ENCODE data around the gene MAP4K1.
"Not testable (repeated sequence)": the region's sequence is repeated elsewhere in the genome, so short reads cannot be mapped to it uniquely, and the experiment has no call there.

The MAP4K1 gene

DNA sequence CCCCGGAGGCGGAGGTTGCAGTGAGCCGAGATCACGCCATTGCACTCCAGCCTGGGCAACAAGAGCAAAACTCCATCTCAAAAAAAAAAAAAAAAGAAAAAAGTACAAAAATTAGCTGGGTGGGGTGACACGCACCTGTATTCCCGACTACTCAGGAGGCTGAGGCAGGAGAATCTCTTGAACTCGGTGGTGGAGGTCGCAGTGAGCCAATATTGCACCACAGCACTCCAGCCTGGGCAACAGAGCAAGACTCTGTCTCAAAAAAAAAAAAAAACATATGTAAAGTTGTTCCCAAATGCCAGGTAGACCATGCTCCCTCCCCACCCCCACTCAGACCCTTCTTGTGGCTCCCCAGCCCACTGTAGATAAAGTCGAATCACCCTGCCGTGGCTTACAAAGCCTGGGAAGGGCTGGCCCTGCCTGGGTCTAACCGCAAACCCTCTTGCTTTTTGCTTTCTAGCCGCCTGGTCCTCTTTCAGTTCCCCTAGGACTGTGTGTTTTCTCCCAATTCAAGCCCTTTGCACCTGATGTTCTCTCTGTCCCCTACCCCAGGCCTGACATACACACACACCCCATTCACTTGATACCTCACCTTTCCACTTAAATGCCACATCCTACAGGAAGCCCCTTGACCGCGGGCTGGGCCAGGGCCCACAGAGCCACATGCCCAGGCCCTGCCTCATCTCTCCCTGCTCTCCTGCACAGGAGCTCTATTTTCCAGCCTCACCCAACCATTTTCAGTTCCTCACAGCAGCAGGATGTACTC is 34.4 kb downstream of the MAP4K1 start:
- H3K9me3 ChIP-seq (ENCODE audit: insufficient read depth, low read depth, low read length): no peaks in the 10 kb centered on the region
- no peaks in the 10 kb centered on the region for H3K4me1 ChIP-seq (ENCODE audit: insufficient read depth, low read length)
- H3K27me3 ChIP-seq (ENCODE audit: insufficient read depth, low read length): no peaks in the 10 kb centered on the region
- no peak overlapping the region for H3K27ac ChIP-seq (ENCODE audit: low read length)
- H3K9ac ChIP-seq (ENCODE audit: low read depth, low read length): no peak overlapping the region
- peaks cover 18% of the 10 kb centered on the region; the same call in 1 of the 2 replicates for H3K36me3 ChIP-seq (ENCODE audit: insufficient read depth, low read depth, low read length)
- no peak overlapping the region for H3K4me3 ChIP-seq (ENCODE audit: low read length)

DNA sequence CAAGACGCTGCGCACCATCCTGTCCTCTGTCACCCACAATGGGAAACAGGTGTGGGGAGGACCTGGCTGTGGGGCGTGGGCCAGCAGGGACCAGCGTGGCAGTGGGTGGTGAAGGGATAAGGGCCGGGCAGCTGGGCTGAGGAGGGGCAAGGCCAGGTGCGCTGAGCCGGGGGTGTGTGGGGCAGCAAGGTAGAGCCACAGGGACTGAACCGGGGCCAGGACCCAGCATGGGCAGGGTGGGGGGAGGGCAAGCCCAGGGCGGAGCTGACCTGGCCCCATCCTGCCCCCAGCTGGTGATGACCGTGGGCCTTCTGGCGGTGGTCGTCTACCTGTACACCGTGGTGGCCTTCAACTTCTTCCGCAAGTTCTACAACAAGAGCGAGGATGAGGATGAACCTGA is 37.7 kb downstream of the MAP4K1 start:
- Histone ChIP-seq H3K4me1 (ENCODE audit: insufficient read depth, low read length) (no peaks in the 10 kb centered on the region), H3K36me3 (ENCODE audit: insufficient read depth, low read depth, low read length) (peaks cover 7% of the 10 kb centered on the region; the same call in 1 of the 2 replicates), H3K27ac (ENCODE audit: low read length) (no peak overlapping the region), H3K27me3 (ENCODE audit: insufficient read depth, low read length) (no peaks in the 10 kb centered on the region), H3K4me3 (ENCODE audit: low read length) (no peak overlapping the region), H3K9me3 (ENCODE audit: insufficient read depth, low read depth, low read length) (no peaks in the 10 kb centered on the region), H3K9ac (ENCODE audit: low read depth, low read length) (no peak overlapping the region)

DNA sequence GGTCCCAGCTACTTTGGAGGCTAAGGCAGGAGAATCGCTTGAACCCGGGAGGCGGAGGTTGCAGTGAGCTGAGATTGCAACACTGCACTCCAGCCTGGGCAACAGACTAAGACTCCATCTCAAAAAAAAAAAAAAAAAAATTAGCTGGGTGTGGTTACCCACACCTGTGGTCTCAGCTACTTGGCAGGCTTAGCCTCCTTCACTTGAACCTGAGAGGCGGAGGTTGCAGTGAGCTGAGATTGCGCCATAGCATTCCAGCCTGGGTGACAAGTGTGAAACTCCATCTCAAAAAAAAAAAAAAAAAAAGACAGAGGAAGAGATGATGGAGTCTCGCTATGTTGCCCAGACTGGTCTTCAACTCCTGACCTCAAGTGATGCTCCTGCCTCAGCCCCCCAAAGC is 38.4 kb downstream of the MAP4K1 start:
- H3K4me1 ChIP-seq (ENCODE audit: insufficient read depth, low read length); H3K9ac ChIP-seq (ENCODE audit: low read depth, low read length); H3K27ac ChIP-seq (ENCODE audit: low read length); H3K36me3 ChIP-seq (ENCODE audit: insufficient read depth, low read depth, low read length); H3K4me3 ChIP-seq (ENCODE audit: low read length); H3K9me3 ChIP-seq (ENCODE audit: insufficient read depth, low read depth, low read length); H3K27me3 ChIP-seq (ENCODE audit: insufficient read depth, low read length): not testable (repeated sequence)

DNA sequence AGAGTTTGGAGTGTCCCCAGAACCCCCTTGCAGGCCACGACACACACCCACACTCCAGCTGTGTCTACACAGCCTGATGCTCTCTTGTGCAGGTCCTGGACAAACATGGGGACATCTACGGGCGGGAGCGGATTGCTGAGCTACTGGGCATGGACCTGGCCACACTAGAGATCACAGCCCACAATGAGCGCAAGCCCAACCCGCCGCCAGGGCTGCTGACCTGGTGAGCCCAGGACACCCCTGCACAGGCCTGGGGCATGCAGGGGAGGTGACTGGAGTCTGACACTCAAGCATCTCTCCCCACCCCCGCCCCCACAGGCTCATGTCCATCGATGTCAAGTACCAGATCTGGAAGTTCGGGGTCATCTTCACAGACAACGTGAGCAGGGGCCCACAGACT is 39.9 kb downstream of the MAP4K1 start:
- no peaks in the 10 kb centered on the region for H3K27me3 ChIP-seq (ENCODE audit: insufficient read depth, low read length)
- no peaks in the 10 kb centered on the region for H3K9me3 ChIP-seq (ENCODE audit: insufficient read depth, low read depth, low read length)

DNA sequence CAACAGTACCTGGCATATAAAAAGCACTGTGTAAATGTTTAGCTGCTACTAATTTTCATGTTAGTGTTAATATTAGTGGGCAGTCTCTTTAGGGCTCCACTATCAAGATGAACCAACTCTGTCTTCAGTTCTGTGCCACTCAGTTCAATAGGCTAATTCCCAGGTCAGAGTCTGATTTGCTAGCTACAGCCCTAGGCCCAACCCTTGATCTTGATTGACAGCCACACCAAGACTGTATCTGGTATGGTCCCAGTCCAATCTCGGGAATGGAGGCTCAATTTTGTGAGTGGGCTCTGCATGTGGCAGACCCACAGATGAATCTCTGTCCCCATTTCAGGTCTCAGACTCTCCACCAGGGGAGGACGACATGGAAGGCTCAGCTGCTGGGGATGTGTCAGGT is 46.1 kb downstream of the MAP4K1 start:
- no peaks in the 10 kb centered on the region for H3K27me3 ChIP-seq (ENCODE audit: insufficient read depth, low read length)
- H3K4me1 ChIP-seq (ENCODE audit: insufficient read depth, low read length): no peaks in the 10 kb centered on the region
- no peaks in the 10 kb centered on the region for H3K9me3 ChIP-seq (ENCODE audit: insufficient read depth, low read depth, low read length)
- peaks cover 7% of the 10 kb centered on the region; the same call in 1 of the 2 replicates for H3K36me3 ChIP-seq (ENCODE audit: insufficient read depth, low read depth, low read length)
- H3K4me3 ChIP-seq (ENCODE audit: low read length): no peak overlapping the region
- H3K9ac ChIP-seq (ENCODE audit: low read depth, low read length): no peak overlapping the region
- no peak overlapping the region for H3K27ac ChIP-seq (ENCODE audit: low read length)

More for the DNA sequence above, 39.9 kb downstream of the MAP4K1 start:
- H3K27ac ChIP-seq (ENCODE audit: low read length): no peak overlapping the region
- H3K36me3 ChIP-seq (ENCODE audit: insufficient read depth, low read depth, low read length): peaks cover 7% of the 10 kb centered on the region; the same call in 1 of the 2 replicates
- H3K4me3 ChIP-seq (ENCODE audit: low read length): no peak overlapping the region
- no peak overlapping the region for H3K9ac ChIP-seq (ENCODE audit: low read depth, low read length)
- H3K4me1 ChIP-seq (ENCODE audit: insufficient read depth, low read length): no peaks in the 10 kb centered on the region

DNA sequence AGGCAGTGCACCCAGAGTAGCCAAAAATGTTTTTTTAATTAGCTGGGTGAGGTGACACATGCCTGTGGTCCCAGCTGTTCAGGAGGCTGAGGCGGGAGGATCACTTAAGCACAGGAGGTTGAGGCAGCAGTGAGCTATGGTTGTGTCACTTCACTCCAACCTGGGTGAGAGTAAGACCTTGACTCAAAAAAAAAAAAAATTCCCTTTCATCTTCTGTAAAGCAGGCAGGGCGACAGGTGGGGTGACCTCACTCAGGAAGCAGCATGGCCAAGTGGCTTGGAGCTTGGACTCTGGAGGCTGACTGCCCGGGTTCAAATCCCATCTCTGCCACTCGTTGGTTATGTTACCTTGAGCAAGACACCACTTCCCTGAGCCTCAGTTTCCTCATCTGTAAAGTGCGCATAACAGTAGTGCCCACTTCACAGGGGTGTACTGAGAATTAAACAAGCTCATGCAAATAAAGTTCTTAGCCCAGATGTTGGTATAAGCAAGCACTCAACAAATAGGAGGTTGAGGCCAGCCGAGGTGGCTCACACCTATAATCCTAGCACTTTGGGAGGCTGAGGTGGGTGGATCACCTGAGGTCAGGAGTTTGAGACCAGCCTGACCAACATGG is 48.3 kb downstream of the MAP4K1 start:
- no peak overlapping the region for H3K27ac ChIP-seq (ENCODE audit: low read length)
- peaks cover 4% of the 10 kb centered on the region for H3K27me3 ChIP-seq (ENCODE audit: insufficient read depth, low read length)
- H3K36me3 ChIP-seq (ENCODE audit: insufficient read depth, low read depth, low read length): no peaks in the 10 kb centered on the region; the same call in 1 of the 2 replicates
- H3K4me3 ChIP-seq (ENCODE audit: low read length): no peak overlapping the region
- H3K4me1 ChIP-seq (ENCODE audit: insufficient read depth, low read length): no peaks in the 10 kb centered on the region
- H3K9ac ChIP-seq (ENCODE audit: low read depth, low read length): no peak overlapping the region
- no peaks in the 10 kb centered on the region for H3K9me3 ChIP-seq (ENCODE audit: insufficient read depth, low read depth, low read length)

DNA sequence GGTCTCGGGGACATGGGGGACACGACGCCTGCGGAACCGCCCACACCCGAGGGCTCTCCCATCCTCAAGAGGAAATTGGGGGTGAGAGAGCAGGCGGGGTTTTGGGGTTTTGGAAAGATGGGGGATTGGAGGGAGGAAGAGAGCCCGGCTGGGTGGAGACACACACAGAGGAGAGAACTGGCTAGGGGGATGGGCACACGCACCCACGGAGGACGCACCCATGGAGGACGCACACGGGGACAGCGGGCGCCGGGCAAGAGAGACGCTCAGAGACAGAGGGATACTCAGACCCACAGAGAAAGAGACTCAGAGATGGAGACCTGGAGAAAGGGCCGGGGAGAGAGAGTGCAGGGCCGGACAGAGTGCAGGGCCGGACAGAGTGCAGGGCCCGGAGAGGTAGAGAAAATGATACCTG is 52.1 kb downstream of the MAP4K1 start:
- H3K36me3 ChIP-seq (ENCODE audit: insufficient read depth, low read depth, low read length): peaks cover 17% of the 10 kb centered on the region; the same call in 1 of the 2 replicates
- no peak overlapping the region for H3K9ac ChIP-seq (ENCODE audit: low read depth, low read length)
- H3K4me1 ChIP-seq (ENCODE audit: insufficient read depth, low read length): no peaks in the 10 kb centered on the region
- H3K4me3 ChIP-seq (ENCODE audit: low read length): no peak overlapping the region
- no peak overlapping the region for H3K27ac ChIP-seq (ENCODE audit: low read length)
- no peaks in the 10 kb centered on the region for H3K9me3 ChIP-seq (ENCODE audit: insufficient read depth, low read depth, low read length)
- peaks cover 5% of the 10 kb centered on the region for H3K27me3 ChIP-seq (ENCODE audit: insufficient read depth, low read length)

DNA sequence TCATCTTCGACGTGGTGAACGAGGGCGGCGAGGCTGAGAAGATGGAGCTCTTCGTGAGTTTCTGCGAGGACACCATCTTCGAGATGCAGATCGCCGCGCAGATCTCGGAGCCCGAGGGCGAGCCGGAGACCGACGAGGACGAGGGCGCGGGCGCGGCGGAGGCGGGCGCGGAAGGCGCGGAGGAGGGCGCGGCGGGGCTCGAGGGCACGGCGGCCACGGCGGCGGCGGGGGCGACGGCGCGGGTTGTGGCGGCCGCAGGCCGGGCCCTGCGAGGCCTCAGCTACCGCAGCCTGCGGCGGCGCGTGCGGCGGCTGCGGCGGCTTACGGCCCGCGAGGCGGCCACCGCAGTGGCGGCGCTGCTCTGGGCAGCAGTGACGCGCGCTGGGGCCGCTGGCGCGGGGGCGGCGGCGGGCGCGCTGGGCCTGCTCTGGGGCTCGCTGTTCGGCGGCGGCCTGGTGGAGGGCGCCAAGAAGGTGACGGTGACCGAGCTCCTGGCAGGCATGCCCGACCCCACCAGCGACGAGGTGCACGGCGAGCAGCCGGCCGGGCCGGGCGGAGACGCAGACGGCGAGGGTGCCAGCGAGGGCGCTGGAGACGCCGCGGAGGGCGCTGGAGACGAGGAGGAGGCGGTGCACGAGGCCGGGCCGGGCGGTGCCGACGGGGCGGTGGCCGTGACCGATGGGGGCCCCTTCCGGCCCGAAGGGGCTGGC is 52.6 kb downstream of the MAP4K1 start:
- Histone ChIP-seq H3K36me3 (ENCODE audit: insufficient read depth, low read depth, low read length) (peaks cover 17% of the 10 kb centered on the region; the same call in 1 of the 2 replicates), H3K27me3 (ENCODE audit: insufficient read depth, low read length) (peaks cover 5% of the 10 kb centered on the region), H3K9ac (ENCODE audit: low read depth, low read length) (no peak overlapping the region), H3K4me3 (ENCODE audit: low read length) (no peak overlapping the region), H3K27ac (ENCODE audit: low read length) (no peak overlapping the region), H3K9me3 (ENCODE audit: insufficient read depth, low read depth, low read length) (no peaks in the 10 kb centered on the region), H3K4me1 (ENCODE audit: insufficient read depth, low read length) (no peaks in the 10 kb centered on the region)

DNA sequence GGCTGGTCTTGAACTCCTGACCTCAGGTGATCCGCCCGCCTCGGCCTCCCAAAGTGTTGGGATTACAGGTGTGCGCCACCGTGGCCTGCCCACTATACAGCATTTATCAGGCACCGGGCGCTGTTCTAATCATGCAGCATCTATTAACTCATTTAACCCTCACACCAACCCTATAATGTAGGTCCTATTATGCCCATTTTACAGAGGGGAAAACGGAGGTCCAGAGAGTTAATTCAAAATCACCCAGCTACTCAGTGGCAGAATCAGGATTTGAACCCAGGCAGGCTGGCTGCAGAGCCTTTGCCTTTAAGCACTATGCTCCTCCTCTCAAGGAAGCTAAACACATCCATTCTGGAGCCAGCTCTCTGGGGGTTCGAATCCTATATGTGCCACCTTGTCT is 54.3 kb downstream of the MAP4K1 start:
- Histone ChIP-seq H3K4me3 (ENCODE audit: low read length) (no peak overlapping the region), H3K9ac (ENCODE audit: low read depth, low read length) (no peak overlapping the region), H3K4me1 (ENCODE audit: insufficient read depth, low read length) (no peaks in the 10 kb centered on the region), H3K27me3 (ENCODE audit: insufficient read depth, low read length) (peaks cover 5% of the 10 kb centered on the region), H3K27ac (ENCODE audit: low read length) (no peak overlapping the region), H3K36me3 (ENCODE audit: insufficient read depth, low read depth, low read length) (peaks cover 23% of the 10 kb centered on the region; the same call in 1 of the 2 replicates), H3K9me3 (ENCODE audit: insufficient read depth, low read depth, low read length) (no peaks in the 10 kb centered on the region)

DNA sequence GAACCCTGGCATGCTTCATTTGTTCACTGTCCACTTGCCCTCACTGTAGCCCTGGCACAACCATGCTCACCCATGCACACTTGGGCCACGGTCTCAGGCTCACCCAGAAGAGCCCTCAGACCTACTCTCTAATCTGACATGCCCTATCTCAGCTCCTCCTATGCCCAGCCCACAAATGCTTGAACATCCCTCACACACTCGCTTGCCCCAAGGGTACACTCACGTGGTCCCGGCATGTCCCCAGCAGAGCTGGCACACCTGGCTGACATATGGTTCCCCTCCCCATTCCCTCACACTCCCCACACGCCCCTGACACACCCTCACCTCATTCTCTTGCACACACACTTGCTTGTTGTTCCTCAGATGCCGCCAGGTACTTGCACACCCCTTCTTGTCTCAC is 55.7 kb downstream of the MAP4K1 start:
- Histone ChIP-seq H3K27me3 (ENCODE audit: insufficient read depth, low read length) (peaks cover 5% of the 10 kb centered on the region), H3K27ac (ENCODE audit: low read length) (no peak overlapping the region), H3K36me3 (ENCODE audit: insufficient read depth, low read depth, low read length) (peaks cover 23% of the 10 kb centered on the region; the same call in 1 of the 2 replicates), H3K9me3 (ENCODE audit: insufficient read depth, low read depth, low read length) (no peaks in the 10 kb centered on the region), H3K9ac (ENCODE audit: low read depth, low read length) (no peak overlapping the region), H3K4me3 (ENCODE audit: low read length) (no peak overlapping the region), H3K4me1 (ENCODE audit: insufficient read depth, low read length) (no peaks in the 10 kb centered on the region)

DNA sequence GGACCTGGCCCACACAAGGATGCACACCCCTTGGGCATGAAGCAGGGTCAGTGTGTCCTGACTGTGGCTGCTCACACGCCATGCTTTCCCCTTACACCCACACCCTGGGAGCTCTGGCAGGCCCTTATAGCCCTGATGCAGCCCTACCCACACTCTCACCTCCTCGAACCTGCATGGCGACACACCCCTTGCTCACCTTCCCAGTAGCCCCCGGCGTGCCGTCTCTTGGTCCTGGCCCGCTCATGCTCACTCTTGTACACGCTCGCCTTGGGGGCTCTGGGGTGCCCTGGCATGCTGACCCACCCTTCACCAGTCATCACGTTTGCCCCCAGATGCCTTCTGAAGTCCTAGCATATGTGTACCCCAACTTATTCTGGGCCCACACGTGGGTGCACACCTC is 56.1 kb downstream of the MAP4K1 start:
- H3K27me3 ChIP-seq (ENCODE audit: insufficient read depth, low read length): peaks cover 5% of the 10 kb centered on the region
- H3K27ac ChIP-seq (ENCODE audit: low read length): no peak overlapping the region
- no peaks in the 10 kb centered on the region for H3K4me1 ChIP-seq (ENCODE audit: insufficient read depth, low read length)
- H3K4me3 ChIP-seq (ENCODE audit: low read length): no peak overlapping the region
- no peak overlapping the region for H3K9ac ChIP-seq (ENCODE audit: low read depth, low read length)
- H3K36me3 ChIP-seq (ENCODE audit: insufficient read depth, low read depth, low read length): peaks cover 23% of the 10 kb centered on the region; the same call in 1 of the 2 replicates
- H3K9me3 ChIP-seq (ENCODE audit: insufficient read depth, low read depth, low read length): no peaks in the 10 kb centered on the region

Measured in iPS-20b (cell line).